Epithelial cell of esophagus (primary cell): ENCODE measurements around the gene ADAMTSL2.

Experiments
- DNase-seq: peaks from one replicate; pipeline ENCODE4 v3.0.0; 2010; ENCODE audit warnings: low read depth
- H3K4me3 ChIP-seq: 2 replicates; pipeline ENCODE4 v1.5.1; 2011; ENCODE audit warnings: mild to moderate bottlenecking, low read length, control low read depth
- TF ChIP-seq, protein P1 (sequence below): IDR thresholded peaks from 2 replicates; pipeline ENCODE4 v1.5.1; 2011; ENCODE audit warnings: low read depth, mild to moderate bottlenecking, low read length, control low read depth, inconsistent platforms; ENCODE audit not compliant: insufficient read depth; ENCODE audit errors: missing control alignments

ADAMTSL2 gene

DNA sequence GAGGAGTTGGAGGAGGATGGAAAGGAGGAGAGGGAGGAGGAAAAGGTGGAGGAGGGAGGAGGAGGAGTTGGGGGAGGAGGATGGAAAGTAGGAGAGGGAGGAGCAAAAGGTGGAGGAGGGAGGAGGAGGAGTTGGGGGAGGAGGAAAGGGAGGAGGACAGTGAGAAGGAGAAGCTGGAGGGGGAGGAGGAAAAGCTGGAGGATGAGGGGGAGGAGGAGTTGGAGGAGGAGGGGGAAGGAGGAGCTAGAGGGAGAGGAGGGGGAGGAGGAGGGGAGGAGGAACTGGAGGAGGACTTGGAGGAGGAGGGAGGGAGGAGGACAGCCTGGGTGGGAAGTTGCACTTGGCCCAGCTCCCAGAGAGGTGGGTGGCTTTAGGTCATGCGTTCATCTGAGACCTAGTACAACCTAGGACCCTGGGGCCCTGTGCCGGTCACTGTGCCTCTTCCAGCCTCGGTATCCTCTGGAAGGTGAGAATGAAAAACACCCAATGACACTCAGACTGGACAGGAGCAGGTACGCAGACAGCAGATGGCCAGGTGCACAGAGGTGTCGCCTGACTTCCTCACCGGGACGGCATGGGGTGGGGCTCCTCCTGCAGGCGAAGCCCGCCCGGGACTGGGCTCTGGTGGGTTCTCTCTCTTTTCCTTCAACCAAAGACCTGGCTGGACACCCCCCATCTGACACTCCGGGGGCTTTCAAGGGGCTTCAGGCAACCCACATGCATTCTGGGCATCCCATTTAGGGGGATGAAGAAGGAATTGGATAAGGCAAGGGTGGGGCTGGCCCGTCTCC, 43.4 kb upstream of the ADAMTSL2 start:
- no peak for DNase-seq
- TF ChIP-seq, protein P1, sequence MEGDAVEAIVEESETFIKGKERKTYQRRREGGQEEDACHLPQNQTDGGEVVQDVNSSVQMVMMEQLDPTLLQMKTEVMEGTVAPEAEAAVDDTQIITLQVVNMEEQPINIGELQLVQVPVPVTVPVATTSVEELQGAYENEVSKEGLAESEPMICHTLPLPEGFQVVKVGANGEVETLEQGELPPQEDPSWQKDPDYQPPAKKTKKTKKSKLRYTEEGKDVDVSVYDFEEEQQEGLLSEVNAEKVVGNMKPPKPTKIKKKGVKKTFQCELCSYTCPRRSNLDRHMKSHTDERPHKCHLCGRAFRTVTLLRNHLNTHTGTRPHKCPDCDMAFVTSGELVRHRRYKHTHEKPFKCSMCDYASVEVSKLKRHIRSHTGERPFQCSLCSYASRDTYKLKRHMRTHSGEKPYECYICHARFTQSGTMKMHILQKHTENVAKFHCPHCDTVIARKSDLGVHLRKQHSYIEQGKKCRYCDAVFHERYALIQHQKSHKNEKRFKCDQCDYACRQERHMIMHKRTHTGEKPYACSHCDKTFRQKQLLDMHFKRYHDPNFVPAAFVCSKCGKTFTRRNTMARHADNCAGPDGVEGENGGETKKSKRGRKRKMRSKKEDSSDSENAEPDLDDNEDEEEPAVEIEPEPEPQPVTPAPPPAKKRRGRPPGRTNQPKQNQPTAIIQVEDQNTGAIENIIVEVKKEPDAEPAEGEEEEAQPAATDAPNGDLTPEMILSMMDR = no peak
- no peak overlapping the region for H3K4me3 ChIP-seq

DNA sequence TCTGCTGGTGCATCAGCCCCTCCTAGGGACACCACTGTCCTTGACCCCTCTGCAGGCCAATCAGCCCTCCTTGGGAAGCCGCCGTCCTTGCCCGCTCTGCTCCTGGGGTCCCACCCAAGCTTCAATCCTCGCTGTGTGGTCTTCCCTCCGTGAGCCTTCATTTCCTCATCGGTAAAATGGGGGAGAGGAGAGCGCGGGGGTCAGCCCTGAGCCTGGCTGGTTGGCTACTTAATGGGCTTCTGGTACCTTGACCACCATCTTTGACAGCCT, 42.9 kb upstream of the ADAMTSL2 start:
- TF ChIP-seq, protein P1 = no peak
- DNase-seq = no peak
- no peak overlapping the region for H3K4me3 ChIP-seq

DNA sequence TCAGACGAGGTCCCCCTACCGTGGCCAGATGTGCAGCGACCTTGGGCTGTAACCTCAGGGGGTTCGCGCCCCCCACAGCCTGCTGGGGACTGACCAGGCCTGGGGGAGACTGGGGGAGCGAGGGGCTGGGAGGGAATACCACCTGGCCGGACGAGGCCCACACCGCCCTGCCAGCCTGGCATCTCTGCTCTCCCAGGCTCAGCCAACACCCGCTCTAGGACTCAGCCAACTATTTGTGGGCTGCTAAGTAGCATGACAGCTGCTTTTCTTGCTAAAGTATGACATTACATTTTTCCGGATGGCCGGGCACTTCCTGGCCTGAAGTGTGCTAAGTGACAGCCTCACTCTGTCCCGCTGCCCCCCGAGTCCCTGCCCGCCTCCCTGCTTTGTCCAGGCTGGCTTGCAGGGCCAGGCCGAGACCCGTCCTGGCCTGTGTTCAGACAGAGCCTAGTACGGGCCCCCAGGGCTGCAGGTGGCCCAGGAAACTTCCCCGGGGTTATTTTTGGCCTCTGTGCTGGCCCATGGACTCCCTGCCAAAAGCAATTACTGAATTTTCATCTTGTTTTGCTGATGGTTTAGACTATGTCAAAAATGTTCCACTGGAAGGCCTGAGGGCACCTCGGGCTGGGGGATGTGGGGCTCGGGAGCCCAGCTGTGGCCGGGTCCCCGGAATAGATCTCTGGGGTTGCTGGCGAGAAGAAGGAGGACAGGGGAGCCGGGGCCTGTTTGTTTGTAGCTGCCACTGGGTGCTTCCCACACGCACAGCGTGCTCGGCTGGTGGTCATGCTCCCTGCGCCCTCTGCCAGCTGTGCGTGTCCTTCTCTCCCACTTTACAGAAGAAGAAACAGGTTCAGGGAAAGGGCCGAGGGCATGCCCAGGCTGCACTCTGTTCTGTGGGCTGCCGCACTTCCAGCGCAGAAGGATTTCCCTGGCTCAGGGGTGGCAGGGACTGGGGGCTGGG, 42.2 kb upstream of the ADAMTSL2 start:
- H3K4me3 ChIP-seq = no peak overlapping the region
- peak; percentile 28 for DNase-seq
- TF ChIP-seq, protein P1 = no peak

DNA sequence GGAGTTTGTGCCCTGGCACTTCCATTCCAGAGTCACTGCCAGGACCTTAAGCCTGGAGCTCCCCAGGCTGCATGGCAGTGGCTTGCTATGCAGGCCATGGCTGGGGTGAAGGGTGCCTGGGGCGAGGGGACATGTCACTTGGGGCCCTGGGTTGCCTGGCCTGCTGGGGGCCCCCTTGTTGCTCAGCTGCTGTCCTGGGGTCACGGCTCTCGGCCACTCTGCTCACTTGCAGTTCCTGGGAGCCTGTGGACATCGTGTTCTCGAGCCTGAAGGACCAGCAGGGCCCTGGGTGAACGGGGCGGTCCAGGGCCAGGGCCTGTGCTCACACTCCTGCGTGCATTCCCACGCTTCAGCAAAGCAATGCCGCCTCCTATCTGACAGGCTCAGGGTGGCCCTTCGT, 41.1 kb upstream of the ADAMTSL2 start:
- TF ChIP-seq, protein P1 = no peak
- no peak overlapping the region for H3K4me3 ChIP-seq
- DNase-seq = no peak

DNA sequence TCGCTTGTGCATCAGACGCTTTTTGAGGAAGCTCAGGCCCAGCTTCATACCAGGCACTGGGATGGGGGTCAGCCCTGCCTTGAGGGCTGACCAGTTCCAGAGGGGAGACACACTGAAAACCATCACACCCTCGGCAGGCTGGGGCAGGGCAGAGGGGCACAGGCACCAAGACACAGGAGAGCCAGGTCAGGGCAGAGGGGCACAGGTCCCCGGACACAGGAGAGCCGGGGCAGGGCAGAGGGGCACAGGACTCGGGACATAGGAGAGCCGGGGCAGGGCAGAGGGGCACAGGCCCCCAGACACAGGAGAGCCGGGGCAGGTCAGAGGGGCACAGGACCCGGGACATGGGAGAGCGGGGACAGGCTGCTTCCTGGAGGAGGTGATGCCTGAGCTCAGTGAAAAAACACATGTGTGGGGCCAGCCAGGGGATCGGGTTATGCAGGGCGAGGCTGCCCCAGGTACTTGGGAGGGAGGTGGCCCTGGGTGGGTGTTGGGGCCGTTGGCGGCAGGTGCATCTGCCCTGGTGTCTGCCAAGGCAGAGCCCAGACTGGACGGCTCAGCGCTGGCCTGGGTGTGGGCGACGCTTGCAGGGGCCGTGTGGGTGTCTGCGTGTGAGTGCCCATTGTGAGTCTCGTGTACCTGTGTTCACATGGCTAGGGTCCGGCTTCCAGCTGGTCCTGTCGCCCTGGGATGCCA, 40.5 kb upstream of the ADAMTSL2 start:
- no peak overlapping the region for H3K4me3 ChIP-seq
- no peak for DNase-seq
- TF ChIP-seq, protein P1 = no peak

DNA sequence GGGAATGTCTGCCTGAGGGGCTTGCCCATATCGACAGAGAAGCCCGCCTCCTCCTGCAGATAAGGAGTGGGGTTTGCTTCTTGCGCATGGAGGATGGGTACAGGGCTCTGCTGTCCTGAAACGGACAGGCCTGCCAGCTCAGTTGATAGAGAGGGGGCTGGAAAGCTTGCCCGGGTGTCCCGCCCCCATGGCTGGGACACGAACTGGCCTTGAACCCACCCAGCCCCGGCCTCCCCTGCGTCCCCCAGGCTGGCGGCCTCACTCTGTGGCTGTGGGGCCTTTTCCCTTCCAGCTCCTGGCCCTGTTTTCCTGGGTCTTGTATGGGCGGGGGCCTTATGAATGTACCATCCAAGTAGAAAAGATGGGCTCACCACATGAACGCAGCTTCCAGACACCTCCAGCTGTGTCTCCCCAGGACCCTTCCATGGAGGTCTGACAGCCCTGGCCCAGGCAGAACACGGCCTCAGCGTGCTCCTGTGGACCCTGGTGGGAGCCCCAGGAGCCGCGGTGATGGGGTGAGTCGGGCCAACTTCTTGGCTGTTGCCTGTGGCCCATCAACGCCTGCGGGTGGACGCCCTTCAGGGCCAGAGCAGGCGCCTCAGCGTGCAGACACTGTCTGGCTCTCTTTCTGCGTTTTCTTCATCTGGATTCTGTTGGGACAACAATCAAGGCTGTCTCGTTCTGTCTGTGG, 39.7 kb upstream of the ADAMTSL2 start:
- DNase-seq = no peak
- TF ChIP-seq, protein P1 = no peak
- H3K4me3 ChIP-seq = no peak overlapping the region
